Fibroblast of skin of scalp (primary cell): ENCODE data around the gene SLC27A2.
"Not testable (repeated sequence)": the region's sequence is repeated elsewhere in the genome, so short reads cannot be mapped to it uniquely, and the experiment has no call there.

Source experiments
- DNase-seq: peaks from one replicate; pipeline ENCODE4 v3.0.0-alpha.2; 2013

SLC27A2 gene

GRCh38 chr15:50163719-50164410 lies 18.1 kb upstream of the SLC27A2 start:
- DNase-seq: no peak

GRCh38 chr15:50164458-50164857 lies 17.5 kb upstream of the SLC27A2 start:
- no peak for DNase-seq

GRCh38 chr15:50166216-50166615 lies 15.8 kb upstream of the SLC27A2 start:
- DNase-seq: peak; percentile 60

GRCh38 chr15:50167110-50167509 lies 14.9 kb upstream of the SLC27A2 start:
- no peak for DNase-seq

GRCh38 chr15:50168379-50168778 lies 13.6 kb upstream of the SLC27A2 start:
- DNase-seq: no peak

- DNase-seq: no peak
Measured at GRCh38 chr15:50168783-50169411, 13.1 kb upstream of the SLC27A2 start.

- DNase-seq: not testable (repeated sequence)
Measured at GRCh38 chr15:50172360-50172895, 9.6 kb upstream of the SLC27A2 start.

- DNase-seq: peak; percentile 7
Measured at GRCh38 chr15:50176869-50177268, 5.1 kb upstream of the SLC27A2 start.

GRCh38 chr15:50180091-50180490 lies 1.9 kb upstream of the SLC27A2 start:
- no peak for DNase-seq

- DNase-seq: no peak
Measured at GRCh38 chr15:50180582-50180981, 1.4 kb upstream of the SLC27A2 start.

- DNase-seq: no peak
Measured at GRCh38 chr15:50181201-50181968, 611 bp upstream of the SLC27A2 start.

- no peak for DNase-seq
Measured at GRCh38 chr15:50182219-50183013, 420 bp downstream of the SLC27A2 start.

- DNase-seq: no peak
Measured at GRCh38 chr15:50183112-50183794, 1.3 kb downstream of the SLC27A2 start.

GRCh38 chr15:50184863-50185504 lies 3.0 kb downstream of the SLC27A2 start:
- DNase-seq: no peak

- DNase-seq: no peak
Measured at GRCh38 chr15:50186090-50186489, 4.1 kb downstream of the SLC27A2 start.

- DNase-seq: no peak
Measured at GRCh38 chr15:50186752-50187151, 4.8 kb downstream of the SLC27A2 start.

- no peak for DNase-seq
Measured at GRCh38 chr15:50187525-50187924, 5.5 kb downstream of the SLC27A2 start.

- no peak for DNase-seq
Measured at GRCh38 chr15:50187997-50188396, 6.0 kb downstream of the SLC27A2 start.

GRCh38 chr15:50188793-50189192 lies 6.8 kb downstream of the SLC27A2 start:
- DNase-seq: not testable (repeated sequence)

- no peak for DNase-seq
Measured at GRCh38 chr15:50189633-50190032, 7.6 kb downstream of the SLC27A2 start.

- no peak for DNase-seq
Measured at GRCh38 chr15:50190166-50190570, 8.2 kb downstream of the SLC27A2 start.
